Naive B cell (primary cell): Measurements from ENCODE around the gene PAX8. TPM values are rescaled to one million over a fixed set of nuclear protein-coding genes. Genes with fewer than 3 reads are reported as not detected.

ENCODE experiments used
- ATAC-seq, 2 donors: fragments of 150-1000 bp; cut with Tn5 transposase; 2 replicates each; pipeline ENCODE4 v1.10.0; 2021; ENCODE audit warnings: low read depth in 2 of 2, mild to moderate bottlenecking in 2 of 2, moderate library complexity in 2 of 2
- DNase-seq: peaks from one replicate; pipeline ENCODE4 v3.0.0; 2022
- H3K27ac Mint-ChIP-seq, 6 donors: one replicate each; pipeline ENCODE4 v1.8.0; 2020 to 2022; ENCODE audit warnings: mild to moderate bottlenecking in 6 of 6, mixed read lengths in 6 of 6, moderate library complexity in 5 of 6, inconsistent platforms in 2 of 6
- H3K27me3 Mint-ChIP-seq, 3 donors: one replicate each; pipeline ENCODE4 v1.8.0; 2021 to 2022; ENCODE audit warnings: mixed read lengths in 3 of 3, mild to moderate bottlenecking in 1 of 3
- H3K36me3 Mint-ChIP-seq, 2 donors: one replicate each; pipeline ENCODE4 v1.8.0; 2020 to 2022; ENCODE audit warnings: mixed read lengths in 2 of 2, inconsistent platforms in 1 of 2, mild to moderate bottlenecking in 1 of 2
- H3K4me1 Mint-ChIP-seq, 3 donors: one replicate each; pipeline ENCODE4 v1.8.0; 2020 to 2022; ENCODE audit warnings: mixed read lengths in 3 of 3, inconsistent platforms in 1 of 3, mild to moderate bottlenecking in 1 of 3, moderate library complexity in 1 of 3
- H3K4me3 Mint-ChIP-seq, 8 donors: one replicate each; pipeline ENCODE4 v1.8.0; 2020 to 2022; ENCODE audit warnings: mild to moderate bottlenecking in 8 of 8, mixed read lengths in 8 of 8, moderate library complexity in 8 of 8, inconsistent platforms in 2 of 8
- H3K9me3 Mint-ChIP-seq, 7 donors: one replicate each; pipeline ENCODE4 v1.8.0; 2020 to 2022; ENCODE audit warnings: mixed read lengths in 7 of 7, mild to moderate bottlenecking in 5 of 7, inconsistent platforms in 2 of 7, moderate library complexity in 1 of 7
- polyA plus RNA-seq, 6 donors: library from polyadenylated mRNA; unstranded; fragments of 300-500 nt; fragmentation: Illumina TruSeq; gene quantifications; one replicate each; pipeline ENCODE4 v1.2.3, GENCODE V29; 2021; ENCODE audit warnings: low read depth in 6 of 6

Gene PAX8
- polyA plus RNA-seq, 6 donors from 2014 or later, result 0.11 to 0.49 (median 0.38) TPM; not detected in 2

DNA sequence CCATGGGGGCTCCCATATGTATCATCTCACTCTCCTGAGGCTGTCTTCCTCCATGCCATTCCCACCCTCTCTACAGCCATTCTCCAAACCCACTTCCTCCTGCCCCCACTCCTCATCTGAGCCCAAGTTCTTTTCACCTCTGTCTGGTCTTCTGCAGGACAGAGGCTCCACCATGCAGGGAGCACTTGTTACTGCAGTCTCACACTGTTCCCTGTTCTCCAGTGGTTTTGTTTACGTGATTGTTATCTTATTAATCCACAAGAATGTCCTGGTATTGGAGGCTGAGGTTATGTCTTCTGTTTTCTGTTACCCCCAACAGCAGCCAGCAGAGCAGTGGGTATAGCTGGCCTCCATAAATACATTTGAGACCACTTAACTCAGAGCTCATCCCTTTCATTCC lies 51.4 kb downstream of the PAX8 start:
- no peaks in the 10 kb centered on the region for H3K9me3 Mint-ChIP-seq
- H3K27me3 Mint-ChIP-seq, result peaks cover 0 to 3% (median 0%) of the 10 kb centered on the region in 3 donors
- DNase-seq (no peak), ATAC-seq (no peak)
- H3K27ac Mint-ChIP-seq, result no peak overlapping the region
- no peak overlapping the region for H3K4me3 Mint-ChIP-seq
- H3K4me1 Mint-ChIP-seq, result no peaks in the 10 kb centered on the region
- no peaks in the 10 kb centered on the region for H3K36me3 Mint-ChIP-seq

DNA sequence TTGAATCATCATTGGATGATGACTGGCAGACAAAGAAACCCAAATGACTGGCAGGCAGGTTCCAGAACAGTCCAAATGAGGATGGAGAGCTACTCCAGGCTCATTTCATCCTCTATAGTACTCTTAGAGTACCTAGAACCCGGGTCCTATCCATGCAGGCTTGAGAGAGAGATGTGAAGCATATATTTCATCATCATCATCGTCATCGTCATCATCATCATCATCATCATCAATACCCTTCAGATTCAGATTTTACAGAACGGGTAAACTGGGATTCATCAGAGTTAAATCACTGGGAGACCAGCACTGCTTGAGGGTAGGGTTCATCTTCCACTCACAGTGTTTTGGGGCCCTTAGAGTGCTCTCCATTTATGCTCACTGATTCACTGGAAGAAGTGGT lies 52.3 kb downstream of the PAX8 start:
- Mint-ChIP-seq H3K9me3 (no peaks in the 10 kb centered on the region), H3K4me1 (no peaks in the 10 kb centered on the region), H3K27me3 (peaks cover 0 to 3% (median 0%) of the 10 kb centered on the region in 3 donors), H3K36me3 (no peaks in the 10 kb centered on the region), H3K4me3 (no peak overlapping the region), H3K27ac (no peak overlapping the region)
- ATAC-seq (no peak), DNase-seq (no peak)

DNA sequence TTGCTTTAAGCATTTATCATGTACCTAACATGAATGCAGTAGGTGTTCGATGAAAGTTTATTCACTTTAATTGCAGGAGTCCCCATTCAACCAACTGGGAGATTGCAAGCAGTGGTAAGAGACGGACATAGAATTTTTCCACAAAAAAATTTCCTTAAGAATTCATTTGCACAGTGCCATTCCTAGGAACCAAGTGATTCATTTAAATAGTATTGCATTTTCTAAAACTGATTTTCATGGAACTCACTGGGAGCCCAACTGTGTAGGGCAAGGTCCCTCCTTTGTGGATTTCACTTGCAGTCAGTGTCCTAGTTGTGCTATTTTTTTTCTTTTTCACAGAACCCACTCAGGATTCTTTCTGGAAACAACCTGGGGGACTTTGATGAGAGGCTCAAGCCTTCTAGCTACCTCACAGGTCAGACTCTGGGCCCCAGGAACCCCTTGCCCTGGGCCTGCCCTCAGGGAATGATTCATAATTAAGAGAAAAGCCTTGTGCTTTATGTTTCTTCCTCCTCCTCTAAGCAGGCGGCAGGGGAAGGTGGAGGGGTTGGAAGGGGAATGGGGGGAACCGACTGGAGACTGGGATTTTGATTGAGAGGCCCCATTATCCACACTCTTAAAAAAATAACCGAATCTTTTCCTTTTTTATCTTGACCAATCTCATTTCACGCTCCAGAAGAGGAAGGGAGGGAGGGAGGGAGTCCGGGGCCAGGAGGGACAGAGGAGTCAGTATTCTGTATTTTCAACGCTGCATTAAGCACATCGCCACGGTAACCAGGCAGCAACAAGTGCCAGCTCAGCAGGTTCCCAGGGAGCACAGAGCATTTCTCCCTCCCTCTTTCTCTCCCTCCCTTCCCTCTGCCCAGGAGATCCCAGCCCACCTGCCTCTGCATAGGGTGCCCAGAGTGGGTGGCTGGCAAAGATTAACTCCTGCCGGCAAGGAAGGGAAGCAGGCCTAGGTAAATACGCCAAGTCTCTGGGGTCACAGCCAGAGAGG lies 53.2 kb downstream of the PAX8 start:
- ATAC-seq (no peak), DNase-seq (no peak)
- Mint-ChIP-seq H3K4me1 (no peaks in the 10 kb centered on the region), H3K27me3 (peaks cover 0 to 3% (median 0%) of the 10 kb centered on the region in 3 donors), H3K9me3 (no peaks in the 10 kb centered on the region), H3K27ac (peak overlapping the region in 1 of 6 donors; percentile 26), H3K4me3 (no peak overlapping the region), H3K36me3 (no peaks in the 10 kb centered on the region)

DNA sequence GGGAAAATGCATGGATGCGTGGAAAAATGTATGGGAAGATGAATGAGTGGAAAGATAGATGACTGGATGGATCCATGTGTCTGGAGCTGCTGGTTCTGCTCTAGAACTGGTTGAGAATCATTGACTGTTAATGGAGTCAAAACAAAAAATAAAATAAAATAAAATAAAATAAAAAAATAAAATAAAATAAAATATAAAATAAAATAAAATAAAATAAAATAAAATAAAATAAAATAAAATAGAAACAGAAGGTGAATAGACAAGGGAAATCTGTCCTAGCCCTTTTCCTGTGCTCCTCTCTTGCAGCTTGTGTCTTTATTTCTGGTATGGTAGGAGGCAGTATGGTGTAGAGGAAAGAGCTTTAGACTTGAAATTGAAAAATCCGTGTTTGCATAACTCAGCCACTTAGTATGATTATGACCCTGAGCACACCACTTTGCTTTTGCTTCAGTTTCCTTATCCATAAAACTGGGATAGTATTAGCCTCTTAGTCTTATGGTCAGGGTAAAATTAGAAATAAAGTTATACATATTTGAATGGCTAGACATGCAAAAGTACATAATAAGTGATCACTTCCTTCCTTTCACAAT lies 54.0 kb downstream of the PAX8 start:
- ATAC-seq, result no peak
- no peaks in the 10 kb centered on the region for H3K9me3 Mint-ChIP-seq
- no peaks in the 10 kb centered on the region for H3K4me1 Mint-ChIP-seq

DNA sequence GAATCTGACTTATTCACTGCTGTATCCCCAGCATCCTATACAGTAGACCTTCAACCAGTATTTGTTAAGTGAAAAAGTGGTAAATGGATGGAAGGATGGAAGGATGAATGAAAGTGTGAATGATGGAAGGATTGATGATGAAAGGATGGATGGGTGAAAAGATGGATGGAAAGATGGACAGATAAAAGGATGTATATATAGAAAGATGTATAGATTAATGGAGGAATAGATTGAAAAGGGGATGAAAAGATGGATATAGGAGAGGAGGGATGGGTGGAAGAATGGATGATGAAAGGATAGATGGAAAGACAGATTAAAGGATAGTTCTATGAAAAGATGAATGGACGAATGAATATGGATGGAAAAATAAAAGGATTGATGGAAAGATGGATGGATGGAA lies 54.9 kb downstream of the PAX8 start:
- H3K9me3 Mint-ChIP-seq, result no peaks in the 10 kb centered on the region
- ATAC-seq (no peak), DNase-seq (no peak)
- no peaks in the 10 kb centered on the region for H3K36me3 Mint-ChIP-seq
- no peak overlapping the region for H3K27ac Mint-ChIP-seq
- H3K27me3 Mint-ChIP-seq, result no peaks in the 10 kb centered on the region
- no peaks in the 10 kb centered on the region for H3K4me1 Mint-ChIP-seq
- H3K4me3 Mint-ChIP-seq, result no peak overlapping the region

More for the DNA sequence above, 54.0 kb downstream of the PAX8 start:
- Mint-ChIP-seq H3K27me3 (peaks cover 0 to 3% (median 0%) of the 10 kb centered on the region in 3 donors), H3K27ac (no peak overlapping the region), H3K36me3 (no peaks in the 10 kb centered on the region), H3K4me3 (peak overlapping the region in 1 of 8 donors; percentile 9)
- DNase-seq, result no peak

DNA sequence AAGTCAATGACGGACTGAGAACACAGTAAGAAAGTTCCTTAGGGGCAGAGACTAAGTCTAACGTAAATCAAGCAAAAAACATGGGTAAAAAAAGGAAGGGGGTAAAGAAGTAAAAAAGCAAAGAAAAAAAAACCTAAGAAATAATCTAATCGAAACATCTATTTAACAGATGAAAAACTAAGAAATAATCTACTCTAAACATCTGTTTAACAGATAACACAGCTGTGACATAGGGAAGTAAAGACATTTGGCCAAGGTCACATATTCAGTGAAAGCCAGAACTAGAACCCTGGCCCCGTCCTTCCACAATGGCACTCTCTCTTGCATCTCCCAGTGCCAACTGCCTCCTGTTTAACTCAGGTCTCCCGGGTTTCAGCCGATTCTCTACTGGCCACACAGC lies 56.9 kb downstream of the PAX8 start:
- Mint-ChIP-seq H3K9me3 (no peaks in the 10 kb centered on the region), H3K4me1 (peaks cover 15 to 19% (median 18%) of the 10 kb centered on the region in 3 donors), H3K27ac (no peak overlapping the region), H3K4me3 (no peak overlapping the region), H3K36me3 (no peaks in the 10 kb centered on the region), H3K27me3 (peaks cover 4 to 11% (median 8%) of the 10 kb centered on the region in 3 donors)
- ATAC-seq (no peak), DNase-seq (no peak)

DNA sequence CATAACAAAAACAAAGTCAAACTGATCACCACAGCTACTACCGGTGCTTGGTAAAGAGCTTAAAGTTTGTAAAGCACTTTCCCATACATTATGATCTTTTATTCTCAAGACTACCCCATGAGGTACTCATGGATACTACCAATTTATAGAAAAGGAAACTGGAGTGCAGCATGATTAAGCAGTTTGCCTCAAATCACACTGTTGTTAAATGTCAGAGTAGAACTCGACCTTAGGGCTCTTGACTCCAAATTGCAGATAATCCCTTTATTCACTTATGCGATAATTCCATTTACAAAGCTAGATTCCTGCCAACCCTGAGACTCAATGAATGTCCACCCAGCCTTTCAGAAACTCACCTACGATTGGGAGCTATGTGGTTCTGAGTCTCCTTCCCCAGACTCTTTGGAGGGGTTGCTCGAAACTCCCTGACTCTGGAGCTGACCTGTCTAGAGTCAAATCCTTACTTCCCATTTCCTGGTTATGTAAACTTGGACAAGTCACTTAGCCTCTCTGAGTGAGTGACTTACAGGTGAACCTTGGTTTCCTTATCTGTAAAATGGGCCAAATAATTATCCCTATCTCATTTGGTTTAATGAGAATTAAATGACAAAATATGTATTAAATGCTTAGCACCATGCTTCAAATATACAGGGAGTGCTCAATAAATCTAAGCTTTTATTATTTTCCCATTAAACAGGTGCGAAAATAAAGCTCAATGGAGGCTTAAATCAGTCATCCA lies 57.6 kb downstream of the PAX8 start:
- Mint-ChIP-seq H3K27ac (no peak overlapping the region), H3K4me1 (peaks cover 15 to 22% (median 19%) of the 10 kb centered on the region in 3 donors), H3K36me3 (no peaks in the 10 kb centered on the region), H3K4me3 (no peak overlapping the region), H3K27me3 (peaks cover 4 to 14% (median 8%) of the 10 kb centered on the region in 3 donors), H3K9me3 (no peaks in the 10 kb centered on the region)
- ATAC-seq (no peak), DNase-seq (no peak)

DNA sequence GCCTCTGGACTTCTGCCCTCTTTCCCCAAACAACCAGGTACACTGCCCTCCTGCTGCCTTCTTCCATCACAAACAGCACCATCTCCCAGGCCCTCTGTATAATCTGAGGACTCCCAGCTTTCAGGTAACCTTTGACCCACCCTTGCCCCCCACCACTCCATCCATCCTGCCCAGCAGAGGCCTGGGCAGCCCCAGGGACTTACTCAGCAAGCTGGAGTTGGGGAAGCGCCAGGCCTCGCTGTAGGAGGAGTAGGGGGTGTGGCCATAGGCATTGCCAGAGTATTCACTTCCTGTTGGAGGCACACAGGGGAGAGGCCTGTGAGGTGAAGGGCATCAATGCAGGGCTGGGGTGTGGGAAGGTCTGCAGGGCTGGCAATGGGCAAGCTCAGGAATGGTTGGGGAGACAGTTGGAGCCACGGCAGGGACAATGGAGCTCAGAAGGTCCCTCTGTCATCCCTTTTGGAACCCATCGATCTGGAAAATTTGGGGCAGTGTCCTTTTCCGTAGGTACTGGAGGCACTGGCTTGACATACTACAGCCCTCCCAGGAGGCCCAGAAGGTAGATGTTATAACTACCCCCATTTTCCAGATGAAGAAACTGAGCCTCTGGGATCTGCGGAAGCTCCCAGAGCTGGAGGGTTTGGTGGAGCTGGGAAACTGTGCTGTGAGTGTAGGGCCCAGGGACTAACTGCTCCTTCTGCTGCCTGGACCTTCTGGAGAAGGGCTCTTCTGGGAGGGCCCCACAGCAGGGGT lies 58.7 kb downstream of the PAX8 start:
- no peak overlapping the region for H3K27ac Mint-ChIP-seq
- no peaks in the 10 kb centered on the region for H3K9me3 Mint-ChIP-seq
- ATAC-seq, result no peak
- peaks cover 4 to 14% (median 8%) of the 10 kb centered on the region in 3 donors for H3K27me3 Mint-ChIP-seq
- H3K4me1 Mint-ChIP-seq, result peaks cover 15 to 22% (median 19%) of the 10 kb centered on the region in 3 donors
- no peak for DNase-seq
- H3K4me3 Mint-ChIP-seq, result no peak overlapping the region
- H3K36me3 Mint-ChIP-seq, result no peaks in the 10 kb centered on the region

DNA sequence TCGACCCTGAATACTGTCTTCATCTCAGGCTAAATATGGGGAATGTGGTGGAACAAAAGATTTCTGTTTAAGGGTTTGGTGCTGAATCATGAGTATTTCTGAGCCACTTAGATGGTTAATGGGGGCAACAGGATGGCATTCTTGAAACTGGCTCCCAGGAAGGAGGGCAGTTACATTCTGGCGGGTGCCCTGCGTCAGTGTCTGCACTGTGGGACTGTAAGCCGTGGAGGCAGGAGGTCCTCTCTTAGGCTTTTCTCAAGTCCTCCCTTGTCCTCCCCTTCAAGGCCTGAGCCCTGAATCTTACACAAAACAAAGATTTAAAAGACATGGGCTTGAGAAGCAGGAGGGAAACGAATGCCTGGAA lies 59.2 kb downstream of the PAX8 start:
- H3K27ac Mint-ChIP-seq, result no peak overlapping the region
- H3K4me3 Mint-ChIP-seq, result no peak overlapping the region
- no peaks in the 10 kb centered on the region for H3K36me3 Mint-ChIP-seq
- H3K9me3 Mint-ChIP-seq, result no peaks in the 10 kb centered on the region
- H3K27me3 Mint-ChIP-seq, result peaks cover 4 to 14% (median 8%) of the 10 kb centered on the region in 3 donors
- peaks cover 15 to 22% (median 19%) of the 10 kb centered on the region in 3 donors for H3K4me1 Mint-ChIP-seq
- ATAC-seq (no peak), DNase-seq (no peak)

DNA sequence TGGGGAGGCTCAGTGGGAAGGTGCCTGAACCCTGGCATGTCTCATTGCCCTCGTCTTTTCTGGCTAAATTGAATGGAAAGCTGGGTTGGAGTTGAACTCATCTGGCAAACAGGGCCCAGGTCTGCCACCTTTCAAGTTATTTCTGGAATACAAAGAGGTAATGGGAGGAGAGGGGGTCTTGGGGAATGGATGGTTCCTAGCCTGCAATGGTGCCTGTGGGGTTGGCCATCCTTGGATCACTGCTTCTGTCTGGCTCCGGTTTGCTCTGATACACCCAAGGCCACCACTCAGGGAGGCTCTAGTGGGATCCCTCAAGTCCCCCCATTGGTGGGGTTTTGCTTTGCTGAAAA lies 59.7 kb downstream of the PAX8 start:
- Mint-ChIP-seq H3K36me3 (no peaks in the 10 kb centered on the region), H3K27ac (no peak overlapping the region), H3K9me3 (no peaks in the 10 kb centered on the region), H3K27me3 (peaks cover 4 to 14% (median 8%) of the 10 kb centered on the region in 3 donors), H3K4me1 (peaks cover 15 to 22% (median 19%) of the 10 kb centered on the region in 3 donors), H3K4me3 (peak overlapping the region in 1 of 8 donors; percentile 12)
- DNase-seq (no peak), ATAC-seq (no peak)

DNA sequence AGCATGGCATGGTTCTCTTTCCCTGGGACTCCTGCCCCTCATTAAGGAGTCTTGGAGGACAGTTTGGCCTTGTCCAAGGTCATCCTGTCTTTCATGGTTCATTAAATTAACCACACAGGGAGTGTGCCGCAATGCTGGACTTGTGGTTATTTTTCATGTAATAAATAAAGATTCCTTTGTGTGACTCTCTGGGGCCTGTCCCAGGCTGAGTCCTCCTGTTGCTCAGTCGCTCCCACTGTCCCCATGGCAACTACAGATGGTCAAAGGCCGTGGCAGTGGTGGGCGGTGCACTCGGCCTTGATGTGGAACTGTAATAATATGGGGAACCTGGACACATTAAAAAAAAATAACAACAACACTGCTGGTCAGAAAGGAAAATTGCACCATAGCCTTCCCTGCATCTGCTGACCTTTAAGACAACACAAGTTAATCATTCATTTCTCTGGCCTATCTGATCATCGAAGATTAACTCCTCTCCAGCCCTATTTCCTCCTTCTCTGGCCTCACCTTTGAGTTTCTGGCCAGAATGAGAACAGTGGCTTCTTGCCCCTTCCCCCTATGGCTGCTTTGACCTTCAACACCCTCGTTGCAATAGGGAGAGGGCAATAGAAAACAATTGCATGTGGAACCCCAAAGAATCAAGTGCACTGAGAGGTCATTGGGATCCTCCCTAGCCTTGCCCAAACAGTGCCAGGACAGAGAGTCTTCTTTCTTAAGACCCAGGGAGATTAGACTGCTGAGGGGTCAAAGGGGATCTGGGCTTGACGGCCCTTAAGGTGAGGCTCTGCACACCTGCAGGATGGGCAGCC lies 60.2 kb downstream of the PAX8 start:
- Mint-ChIP-seq H3K27ac (no peak overlapping the region), H3K4me3 (peak overlapping the region in 3 of 8 donors; percentile 3 to 12 (median 4)), H3K27me3 (peaks cover 4 to 16% (median 11%) of the 10 kb centered on the region in 3 donors), H3K9me3 (no peaks in the 10 kb centered on the region), H3K36me3 (no peaks in the 10 kb centered on the region), H3K4me1 (peaks cover 15 to 22% (median 19%) of the 10 kb centered on the region in 3 donors)
- DNase-seq (no peak), ATAC-seq (no peak)
